Measurements from ENCODE around the gene ZBTB38.

- no peak for TF ChIP-seq CTCF (IDR thresholded peaks at IDR 0.05)
- TF ChIP-seq EP300 (IDR thresholded peaks at IDR 0.05): no peak
- no peak for TF ChIP-seq POLR2A (IDR thresholded peaks at IDR 0.05)
- no peak for TF ChIP-seq POLR2AphosphoS5 (IDR thresholded peaks at IDR 0.05)
Observed at GRCh38 chr3:141392416-141392815, 24.1 kb downstream of the ZBTB38 start.
